ENCODE measurements around the gene PTPRD.

The PTPRD gene

GRCh38 chr9:8621416-8621815 lies 1991.4 kb downstream of the PTPRD start:
- no peak overlapping the region for H3K4me3 ChIP-seq (ENCODE audit: low read length)
- DNase-seq (ENCODE audit: low read depth, low spot score): no peak

- no peak for DNase-seq (ENCODE audit: low read depth, low spot score)
- no peak overlapping the region for H3K4me3 ChIP-seq (ENCODE audit: low read length)
Observed at GRCh38 chr9:8616414-8616813, 1996.4 kb downstream of the PTPRD start.

GRCh38 chr9:8614926-8615440 lies 1997.8 kb downstream of the PTPRD start:
- no peak for DNase-seq (ENCODE audit: low read depth, low spot score)
- H3K4me3 ChIP-seq (ENCODE audit: low read length): no peak overlapping the region

- DNase-seq (ENCODE audit: low read depth, low spot score): no peak
- H3K4me3 ChIP-seq (ENCODE audit: low read length): no peak overlapping the region
Observed at GRCh38 chr9:8613346-8613825, 1999.4 kb downstream of the PTPRD start.

GRCh38 chr9:8611153-8611552 lies 2001.6 kb downstream of the PTPRD start:
- H3K4me3 ChIP-seq (ENCODE audit: low read length): no peak overlapping the region
- no peak for DNase-seq (ENCODE audit: low read depth, low spot score)

GRCh38 chr9:8610256-8610655 lies 2002.5 kb downstream of the PTPRD start:
- no peak for DNase-seq (ENCODE audit: low read depth, low spot score)
- H3K4me3 ChIP-seq (ENCODE audit: low read length): no peak overlapping the region

- no peak for DNase-seq (ENCODE audit: low read depth, low spot score)
Observed at GRCh38 chr9:8605096-8605495, 2007.7 kb downstream of the PTPRD start.

GRCh38 chr9:8604201-8604600 lies 2008.6 kb downstream of the PTPRD start:
- no peak for DNase-seq (ENCODE audit: low read depth, low spot score)
- H3K4me3 ChIP-seq (ENCODE audit: low read length): no peak overlapping the region

More at GRCh38 chr9:8605096-8605495, 2007.7 kb downstream of the PTPRD start:
- H3K4me3 ChIP-seq (ENCODE audit: low read length): no peak overlapping the region

- no peak overlapping the region for H3K4me3 ChIP-seq (ENCODE audit: low read length)
- no peak for DNase-seq (ENCODE audit: low read depth, low spot score)
Observed at GRCh38 chr9:8600914-8601680, 2011.7 kb downstream of the PTPRD start.

- DNase-seq (ENCODE audit: low read depth, low spot score): no peak
- H3K4me3 ChIP-seq (ENCODE audit: low read length): no peak overlapping the region
Observed at GRCh38 chr9:8599937-8600336, 2012.9 kb downstream of the PTPRD start.

- H3K4me3 ChIP-seq (ENCODE audit: low read length): no peak overlapping the region
- no peak for DNase-seq (ENCODE audit: low read depth, low spot score)
Observed at GRCh38 chr9:8589476-8589875, 2023.3 kb downstream of the PTPRD start.

GRCh38 chr9:8585036-8585435 lies 2027.8 kb downstream of the PTPRD start:
- H3K4me3 ChIP-seq (ENCODE audit: low read length): no peak overlapping the region
- no peak for DNase-seq (ENCODE audit: low read depth, low spot score)

GRCh38 chr9:8579661-8580060 lies 2033.1 kb downstream of the PTPRD start:
- DNase-seq (ENCODE audit: low read depth, low spot score): no peak
- H3K4me3 ChIP-seq (ENCODE audit: low read length): no peak overlapping the region

- no peak for DNase-seq (ENCODE audit: low read depth, low spot score)
- H3K4me3 ChIP-seq (ENCODE audit: low read length): no peak overlapping the region
Observed at GRCh38 chr9:8576741-8577140, 2036.1 kb downstream of the PTPRD start.

- DNase-seq (ENCODE audit: low read depth, low spot score): no peak
- no peak overlapping the region for H3K4me3 ChIP-seq (ENCODE audit: low read length)
Observed at GRCh38 chr9:8574846-8575245, 2038.0 kb downstream of the PTPRD start.

- no peak overlapping the region for H3K4me3 ChIP-seq (ENCODE audit: low read length)
- DNase-seq (ENCODE audit: low read depth, low spot score): no peak
Observed at GRCh38 chr9:8572209-8572608, 2040.6 kb downstream of the PTPRD start.

- DNase-seq (ENCODE audit: low read depth, low spot score): no peak
- no peak overlapping the region for H3K4me3 ChIP-seq (ENCODE audit: low read length)
Observed at GRCh38 chr9:8571643-8572042, 2041.2 kb downstream of the PTPRD start.

- DNase-seq (ENCODE audit: low read depth, low spot score): no peak
- H3K4me3 ChIP-seq (ENCODE audit: low read length): no peak overlapping the region
Observed at GRCh38 chr9:8570776-8571175, 2042.0 kb downstream of the PTPRD start.

- no peak overlapping the region for H3K4me3 ChIP-seq (ENCODE audit: low read length)
Observed at GRCh38 chr9:8569823-8570222, 2043.0 kb downstream of the PTPRD start.

GRCh38 chr9:8567963-8568579 lies 2044.7 kb downstream of the PTPRD start:
- no peak for DNase-seq (ENCODE audit: low read depth, low spot score)
- no peak overlapping the region for H3K4me3 ChIP-seq (ENCODE audit: low read length)

More at GRCh38 chr9:8569823-8570222, 2043.0 kb downstream of the PTPRD start:
- DNase-seq (ENCODE audit: low read depth, low spot score): no peak
